ENCODE data around the gene SLC25A51.

DNA sequence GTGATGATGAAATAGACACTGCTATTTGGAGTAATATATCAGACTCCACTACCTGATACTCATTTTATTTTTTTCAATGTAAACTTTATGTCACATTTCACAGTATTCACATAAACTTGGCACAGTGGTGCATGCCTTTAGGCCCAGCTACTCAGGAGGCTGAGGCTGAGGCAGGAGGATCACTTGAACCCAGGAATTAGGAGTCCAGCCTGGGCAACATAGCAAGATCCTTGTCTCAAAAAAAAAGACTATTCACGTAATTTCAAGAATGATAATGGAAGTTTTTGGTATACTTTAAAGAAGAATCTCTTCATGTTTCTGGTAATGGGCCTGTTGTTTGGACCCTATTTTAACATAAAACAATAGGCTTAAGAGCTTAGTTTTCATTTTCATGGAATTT, 47.4 kb downstream of the SLC25A51 start:
- TF ChIP-seq, protein P1, sequence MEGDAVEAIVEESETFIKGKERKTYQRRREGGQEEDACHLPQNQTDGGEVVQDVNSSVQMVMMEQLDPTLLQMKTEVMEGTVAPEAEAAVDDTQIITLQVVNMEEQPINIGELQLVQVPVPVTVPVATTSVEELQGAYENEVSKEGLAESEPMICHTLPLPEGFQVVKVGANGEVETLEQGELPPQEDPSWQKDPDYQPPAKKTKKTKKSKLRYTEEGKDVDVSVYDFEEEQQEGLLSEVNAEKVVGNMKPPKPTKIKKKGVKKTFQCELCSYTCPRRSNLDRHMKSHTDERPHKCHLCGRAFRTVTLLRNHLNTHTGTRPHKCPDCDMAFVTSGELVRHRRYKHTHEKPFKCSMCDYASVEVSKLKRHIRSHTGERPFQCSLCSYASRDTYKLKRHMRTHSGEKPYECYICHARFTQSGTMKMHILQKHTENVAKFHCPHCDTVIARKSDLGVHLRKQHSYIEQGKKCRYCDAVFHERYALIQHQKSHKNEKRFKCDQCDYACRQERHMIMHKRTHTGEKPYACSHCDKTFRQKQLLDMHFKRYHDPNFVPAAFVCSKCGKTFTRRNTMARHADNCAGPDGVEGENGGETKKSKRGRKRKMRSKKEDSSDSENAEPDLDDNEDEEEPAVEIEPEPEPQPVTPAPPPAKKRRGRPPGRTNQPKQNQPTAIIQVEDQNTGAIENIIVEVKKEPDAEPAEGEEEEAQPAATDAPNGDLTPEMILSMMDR (conservative IDR thresholded peaks at IDR 0.05; ENCODE audit: low read length): no peak
- no peak for TF ChIP-seq EZH2phosphoT487 (IDR thresholded peaks at IDR 0.05; ENCODE audit: borderline replicate concordance, low read depth, low read length)
